ENCODE results near the gene FAM118B. TPM values are rescaled to one million over a fixed set of nuclear protein-coding genes. Genes with fewer than 3 reads are reported as not detected.

The FAM118B gene
- total and polyA plus RNA-seq, 2 of the 8 experiments (the other 6 are each of a cell fraction or from before 2014, with no cell fraction given) = 25.3 to 48.3 TPM

DNA sequence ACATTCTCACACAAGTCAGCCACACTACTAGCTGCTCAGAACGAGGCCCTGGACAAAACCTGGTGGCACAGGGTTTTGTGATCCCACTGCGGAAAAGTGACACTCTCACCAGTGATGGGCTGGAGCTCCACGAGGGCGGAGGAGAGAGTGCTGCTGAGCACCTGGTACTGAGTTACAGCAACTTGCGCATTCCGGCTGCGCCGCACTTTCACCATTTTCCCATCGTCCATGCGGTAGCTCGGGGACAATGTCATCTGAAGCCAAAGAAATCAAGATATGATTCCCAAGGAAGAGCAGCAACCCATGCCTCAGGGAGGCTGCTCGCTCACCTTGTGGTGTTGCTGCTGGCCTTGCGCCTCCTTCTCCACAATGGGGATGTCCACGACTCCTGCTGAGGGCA, 6.2 kb upstream of the FAM118B start (continued):
- no peak for TF ChIP-seq HDAC6 (IDR thresholded peaks at IDR 0.05; ENCODE audit: low read depth, low read length)
- TF ChIP-seq CHD1 (IDR thresholded peaks at IDR 0.05; ENCODE audit: low read depth, low read length) = no peak
- TF ChIP-seq CHD2 (IDR thresholded peaks at IDR 0.05; ENCODE audit: low read length) = no peak
- no peak for TF ChIP-seq SIX5 (IDR thresholded peaks at IDR 0.05; ENCODE audit: low read depth, low read length)
- TF ChIP-seq CTBP2 (IDR thresholded peaks at IDR 0.05; ENCODE audit: borderline replicate concordance, insufficient read depth, insufficient read length, low read length) = no peak
- TF ChIP-seq GTF2F1 (IDR thresholded peaks at IDR 0.05; ENCODE audit: borderline replicate concordance, low read depth, low read length) = no peak
